GM12878 (cell line): ENCODE data around the gene EMC1. TPM values are rescaled to one million over a fixed set of nuclear protein-coding genes. Genes with fewer than 3 reads are reported as not detected.

Source experiments
- ATAC-seq: fragments of 200-7000 bp; cut with Tn5 transposase; 3 replicates; pipeline ENCODE4 v1.9.1; 2020; ENCODE audit warnings: mild to moderate bottlenecking, moderate library complexity
- BruUV-seq: library from RNA; stranded (reverse); fragments of 400-500 nt; replicated peaks from 2 replicates; lab custom pipeline; 2021; lab: Mats Ljungman, UMichigan
- CTCF ChIA-PET: fragments of 300-600 bp; sonication (Branson Sonifier 250); formaldehyde crosslinking; extraction: SDS; loops from one replicate; lab custom pipeline; 2021; ENCODE audit warnings: inconsistent platforms; lab: Yijun Ruan, JAX
- POLR2A ChIA-PET: fragments of 350-600 bp; formaldehyde crosslinking; extraction: SDS; loops from one replicate; lab custom pipeline; 2021; ENCODE audit warnings: inconsistent platforms; lab: Charles Lee
- RAD21 ChIA-PET: fragments of 300-600 bp; sonication (Branson Sonifier 250); formaldehyde crosslinking; loops from one replicate; lab custom pipeline; 2023; ENCODE audit warnings: antibody characterized with exemption; ENCODE audit not compliant: unreplicated experiment; lab: Charles Lee
- SMC1A ChIA-PET: fragments of 300-600 bp; sonication (Branson Sonifier 250); formaldehyde crosslinking; loops from one replicate; lab custom pipeline; 2023; ENCODE audit not compliant: unreplicated experiment, uncharacterized antibody; lab: Charles Lee
- DNase-seq: peaks from one replicate; pipeline ENCODE4 v3.0.0-alpha.2; 2011; ENCODE audit warnings: low read depth, low spot score
- FAIRE-seq: peaks from 3 replicates; lab custom pipeline; 2011; peaks lifted over from hg19 to GRCh38; lab: Jason Lieb, UNC
- H2AFZ ChIP-seq: 2 replicates; pipeline ENCODE4 v1.6.0; 2011; ENCODE audit warnings: low read depth, low read length, control low read depth; ENCODE audit not compliant: control insufficient read depth
- H3K27ac ChIP-seq: 2 replicates; pipeline ENCODE4 v1.5.1; 2011; ENCODE audit warnings: control low read depth; ENCODE audit not compliant: control insufficient read depth, insufficient read depth
- H3K27me3 ChIP-seq, 2 experiments: replicated peaks in 1 of 2; 2 replicates each; pipeline versions ENCODE4 v1.6.0 to v1.6.1; 2011; ENCODE audit warnings: low read length in 1 of 2; ENCODE audit not compliant: control insufficient read depth in 2 of 2, insufficient read depth in 2 of 2
- H3K36me3 ChIP-seq, 2 experiments: 2 replicates each; pipeline ENCODE4 v1.5.1; 2011; ENCODE audit warnings: low read length in 1 of 2; ENCODE audit not compliant: control insufficient read depth in 2 of 2, insufficient read depth in 2 of 2
- H3K4me1 ChIP-seq: 2 replicates; pipeline ENCODE4 v1.6.1; 2011; ENCODE audit warnings: mild to moderate bottlenecking, low read length, moderate library complexity, mixed read lengths; ENCODE audit not compliant: control insufficient read depth, insufficient read depth
- H3K4me2 ChIP-seq: 2 replicates; pipeline ENCODE4 v1.6.0; 2011; ENCODE audit warnings: control low read depth; ENCODE audit not compliant: control insufficient read depth, insufficient read depth
- H3K4me3 ChIP-seq: fragments of 200-600 bp; sonication (generic); 2 replicates; pipeline ENCODE4 v1.5.1; 2016
- H3K79me2 ChIP-seq: 2 replicates; pipeline ENCODE4 v1.6.0; 2011; ENCODE audit warnings: low read length; ENCODE audit not compliant: control insufficient read depth, insufficient read depth
- H3K9ac ChIP-seq: 2 replicates; pipeline ENCODE4 v1.8.0; 2011; ENCODE audit warnings: low read length, control low read depth, mixed read lengths; ENCODE audit not compliant: control insufficient read depth, insufficient read depth
- H3K9me3 ChIP-seq: replicated peaks from 3 replicates; pipeline ENCODE4 v1.5.1; 2011; ENCODE audit warnings: mild to moderate bottlenecking, low read length; ENCODE audit not compliant: control insufficient read depth, insufficient read depth
- H4K20me1 ChIP-seq: 2 replicates; pipeline ENCODE4 v1.6.0; 2011; ENCODE audit not compliant: control insufficient read depth, insufficient read depth
- ASH2L ChIP-seq: fragments of 300-600, 200-600 bp; sonication (generic); IDR thresholded peaks from 2 replicates; pipeline ENCODE4 v1.6.1; 2017; ENCODE audit warnings: low read depth, mild to moderate bottlenecking, borderline replicate concordance
- EGR1 ChIP-seq, 2 experiments: IDR thresholded peaks; 1 replicate in 1 of 2; 2 replicates in 1 of 2; pipeline ENCODE4 v1.6.1; 2011 to 2012; ENCODE audit warnings: low read depth in 2 of 2, low read length in 2 of 2, borderline replicate concordance in 1 of 2, mild to moderate bottlenecking in 1 of 2, moderate library complexity in 1 of 2
- EP300 ChIP-seq, 2 experiments: fragments of 150-350 bp in 1 of 2; IDR thresholded peaks; 2 replicates each; pipeline ENCODE4 v1.6.1; 2011 to 2012; ENCODE audit warnings: low read depth in 2 of 2, low read length in 2 of 2, borderline replicate concordance in 1 of 2, improper control_type of control experiment in 1 of 2, inconsistent platforms in 1 of 2; ENCODE audit not compliant: control insufficient read depth in 1 of 2
- FOS ChIP-seq: IDR thresholded peaks from 3 replicates; pipeline ENCODE4 v1.6.1; 2011; ENCODE audit warnings: borderline replicate concordance; ENCODE audit not compliant: insufficient read length; ENCODE audit errors: extremely low read depth
- NR2C2 ChIP-seq: IDR thresholded peaks from 2 replicates; pipeline ENCODE4 v1.6.1; 2011; ENCODE audit warnings: borderline replicate concordance, low read depth; ENCODE audit not compliant: control insufficient read depth, insufficient read length
- NR2F1 ChIP-seq: fragments of 450-650 bp; conservative IDR thresholded peaks from 2 replicates; pipeline ENCODE4 v1.6.1; 2017; ENCODE audit warnings: mild to moderate bottlenecking
- POLR2AphosphoS2 ChIP-seq: IDR thresholded peaks from 2 replicates; pipeline ENCODE4 v1.6.1; 2011; ENCODE audit warnings: low read depth, mild to moderate bottlenecking, low read length, improper control_type of control experiment, moderate library complexity
- RB1 ChIP-seq: fragments of 450-650 bp; formaldehyde crosslinking; IDR thresholded peaks from 2 replicates; pipeline ENCODE4 v1.6.1; 2017; ENCODE audit warnings: mild to moderate bottlenecking, borderline replicate concordance
- RELA ChIP-seq: fragments of 450-650 bp; IDR thresholded peaks from 2 replicates; pipeline ENCODE4 v1.8.0; 2014; ENCODE audit warnings: borderline replicate concordance; ENCODE audit not compliant: partially characterized antibody
- SIN3A ChIP-seq: IDR thresholded peaks from 2 replicates; pipeline ENCODE4 v1.6.1; 2012; ENCODE audit warnings: low read depth, low read length, improper control_type of control experiment
- SMARCA5 ChIP-seq: fragments of 450-650 bp; IDR thresholded peaks from 2 replicates; pipeline ENCODE4 v1.6.1; 2017; ENCODE audit warnings: mild to moderate bottlenecking
- ZZZ3 ChIP-seq: IDR thresholded peaks from 2 replicates; pipeline ENCODE4 v1.6.1; 2011; ENCODE audit warnings: low read depth; ENCODE audit not compliant: control insufficient read depth, insufficient read length
- WGBS: methylation state at CpG from one replicate; pipeline ENCODE4 v1.1.6; 2016; ENCODE audit warnings: low lambda C conversion rate; ENCODE audit not compliant: insufficient replicate concordance, insufficient coverage; ENCODE audit errors: missing lambda C conversion rate; 5-methylcytosine and 5-hydroxymethylcytosine counted together
- in situ Hi-C: fragments of 300-500 bp; cut with MboI; formaldehyde crosslinking; loops from 9 replicates; pipeline ENCODE4 v1.14.3; 2018; ENCODE audit warnings: mixed read lengths
- intact Hi-C: fragments of 100-400 bp; cut with micrococcal nuclease; formaldehyde crosslinking; loops from one replicate; pipeline ENCODE4 v1.14.2; 2022; ENCODE audit not compliant: unreplicated experiment
- polyA plus RNA-seq, 11 experiments: library from polyadenylated mRNA; depleted of rRNA in 4 of 11; unstranded in 6 of 11; stranded (reverse) in 5 of 11; fragments of >200 nt; fragmentation: Nextera tagmentation in 4 of 11; fragmentation: Illumina TruSeq in 1 of 11; extraction: Ambion mirVana in 4 of 11; extraction: Trizol in 1 of 11; gene quantifications; 1 replicate in 1 of 11; 2 replicates in 10 of 11; pipeline versions ENCODE4 v1.2.1 to v1.2.3, GENCODE V29; 2011 to 2016; ENCODE audit warnings: inconsistent platforms in 2 of 11, missing spikeins in 2 of 11, low read depth in 1 of 11
- total RNA-seq, 4 experiments: library from RNA; depleted of rRNA in 3 of 4; stranded (reverse); fragments of >200 nt in 3 of 4; fragmentation: Illumina TruSeq in 1 of 4; extraction: Trizol in 1 of 4; gene quantifications; 2 replicates each; pipeline versions ENCODE4 v1.2.1 to v1.2.3, GENCODE V29; 2013 to 2021
- TF ChIP-seq, protein P1 (sequence below): IDR thresholded peaks from 2 replicates; pipeline ENCODE4 v1.6.1; 2012; ENCODE audit warnings: low read depth, low read length, improper control_type of control experiment
- TF ChIP-seq, protein P2 (sequence below): fragments of 450-650 bp; IDR thresholded peaks from 2 replicates; pipeline ENCODE4 v1.6.1; 2017; ENCODE audit warnings: mild to moderate bottlenecking, low read depth, inconsistent platforms; ENCODE audit not compliant: poor library complexity, severe bottlenecking
- TF ChIP-seq, protein P3 (sequence below): fragments of 450-650 bp; IDR thresholded peaks from 2 replicates; pipeline ENCODE4 v1.6.1; 2017; ENCODE audit warnings: borderline replicate concordance
- TF ChIP-seq, protein P4 (sequence below): IDR thresholded peaks from 2 replicates; pipeline ENCODE4 v1.6.1; 2011; ENCODE audit warnings: low read depth, low read length, improper control_type of control experiment, borderline replicate concordance
- TF ChIP-seq, protein P5 (sequence below), 3 experiments: IDR thresholded peaks in 2 of 3; conservative IDR thresholded peaks in 1 of 3; 2 replicates each; pipeline ENCODE4 v1.5.1; 2011; ENCODE audit warnings: low read depth in 3 of 3, low read length in 3 of 3, mild to moderate bottlenecking in 3 of 3, control low read depth in 2 of 3, moderate library complexity in 2 of 3, inconsistent platforms in 1 of 3, mixed read lengths in 1 of 3; ENCODE audit not compliant: control insufficient read depth in 2 of 3, insufficient read depth in 1 of 3; ENCODE audit errors: extremely low read depth in 1 of 3

Gene EMC1
- total and polyA plus RNA-seq, 10 of the 15 experiments (the other 5 are each of a cell fraction or from before 2014, with no cell fraction given) = 12.2 to 43.6 (median 20.6) TPM

DNA sequence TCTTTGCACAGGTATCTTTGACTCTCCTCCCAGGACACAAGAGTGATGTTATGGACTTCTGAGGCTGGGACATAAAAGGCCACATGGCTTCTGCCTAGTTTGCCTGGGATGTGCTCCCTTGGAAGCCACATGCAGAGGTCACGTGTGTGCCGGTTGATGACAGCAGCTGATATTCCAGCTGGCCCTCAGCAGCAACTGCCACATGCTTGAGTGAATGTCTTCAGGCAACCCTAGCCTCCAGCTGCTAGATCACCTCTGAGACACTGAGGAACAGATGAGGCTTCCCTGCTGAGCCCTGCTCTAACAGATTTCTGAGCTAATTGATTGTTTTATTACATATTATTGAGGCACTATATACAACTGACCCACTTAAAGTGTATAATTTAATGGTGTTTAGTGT is 48.9 kb upstream of the EMC1 start:
- no peak for ATAC-seq
- CTCF ChIA-PET = no interaction called here
- H3K4me2 ChIP-seq = no peak overlapping the region
- DNase-seq = no peak
- no peak overlapping the region for H3K27ac ChIP-seq
- FAIRE-seq = no peak
- intact Hi-C loops = no loop called here
- H3K4me1 ChIP-seq = no peaks in the 10 kb centered on the region
- in situ Hi-C loops = no loop called here
- BruUV-seq = no TSS peak
- H2AFZ ChIP-seq = no peak overlapping the region
- no peaks in the 10 kb centered on the region for H3K27me3 ChIP-seq
- SMC1A ChIA-PET = no interaction called here
- H3K36me3 ChIP-seq = peaks cover 0 to 2% of the 10 kb centered on the region in 2 experiments; a peak in 1 of 4 replicates
- peaks cover 6% of the 10 kb centered on the region; the same call in 2 of the 3 replicates for H3K9me3 ChIP-seq
- RAD21 ChIA-PET = no interaction called here
- no peak overlapping the region for H3K9ac ChIP-seq
- WGBS = 100% methylated on average over 2 of the region's 2 CpGs
- POLR2A ChIA-PET = no interaction called here
- H3K79me2 ChIP-seq = no peaks in the 10 kb centered on the region
- H4K20me1 ChIP-seq = no peaks in the 10 kb centered on the region
- H3K4me3 ChIP-seq = no peak overlapping the region
- TF ChIP-seq RB1 = no peak
- TF ChIP-seq NR2C2 = no peak
- TF ChIP-seq, protein P1, sequence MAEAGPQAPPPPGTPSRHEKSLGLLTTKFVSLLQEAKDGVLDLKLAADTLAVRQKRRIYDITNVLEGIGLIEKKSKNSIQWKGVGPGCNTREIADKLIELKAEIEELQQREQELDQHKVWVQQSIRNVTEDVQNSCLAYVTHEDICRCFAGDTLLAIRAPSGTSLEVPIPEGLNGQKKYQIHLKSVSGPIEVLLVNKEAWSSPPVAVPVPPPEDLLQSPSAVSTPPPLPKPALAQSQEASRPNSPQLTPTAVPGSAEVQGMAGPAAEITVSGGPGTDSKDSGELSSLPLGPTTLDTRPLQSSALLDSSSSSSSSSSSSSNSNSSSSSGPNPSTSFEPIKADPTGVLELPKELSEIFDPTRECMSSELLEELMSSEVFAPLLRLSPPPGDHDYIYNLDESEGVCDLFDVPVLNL = no peak
- TF ChIP-seq, protein P2, sequence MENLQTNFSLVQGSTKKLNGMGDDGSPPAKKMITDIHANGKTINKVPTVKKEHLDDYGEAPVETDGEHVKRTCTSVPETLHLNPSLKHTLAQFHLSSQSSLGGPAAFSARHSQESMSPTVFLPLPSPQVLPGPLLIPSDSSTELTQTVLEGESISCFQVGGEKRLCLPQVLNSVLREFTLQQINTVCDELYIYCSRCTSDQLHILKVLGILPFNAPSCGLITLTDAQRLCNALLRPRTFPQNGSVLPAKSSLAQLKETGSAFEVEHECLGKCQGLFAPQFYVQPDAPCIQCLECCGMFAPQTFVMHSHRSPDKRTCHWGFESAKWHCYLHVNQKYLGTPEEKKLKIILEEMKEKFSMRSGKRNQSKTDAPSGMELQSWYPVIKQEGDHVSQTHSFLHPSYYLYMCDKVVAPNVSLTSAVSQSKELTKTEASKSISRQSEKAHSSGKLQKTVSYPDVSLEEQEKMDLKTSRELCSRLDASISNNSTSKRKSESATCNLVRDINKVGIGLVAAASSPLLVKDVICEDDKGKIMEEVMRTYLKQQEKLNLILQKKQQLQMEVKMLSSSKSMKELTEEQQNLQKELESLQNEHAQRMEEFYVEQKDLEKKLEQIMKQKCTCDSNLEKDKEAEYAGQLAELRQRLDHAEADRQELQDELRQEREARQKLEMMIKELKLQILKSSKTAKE = no peak
- TF ChIP-seq, protein P3, sequence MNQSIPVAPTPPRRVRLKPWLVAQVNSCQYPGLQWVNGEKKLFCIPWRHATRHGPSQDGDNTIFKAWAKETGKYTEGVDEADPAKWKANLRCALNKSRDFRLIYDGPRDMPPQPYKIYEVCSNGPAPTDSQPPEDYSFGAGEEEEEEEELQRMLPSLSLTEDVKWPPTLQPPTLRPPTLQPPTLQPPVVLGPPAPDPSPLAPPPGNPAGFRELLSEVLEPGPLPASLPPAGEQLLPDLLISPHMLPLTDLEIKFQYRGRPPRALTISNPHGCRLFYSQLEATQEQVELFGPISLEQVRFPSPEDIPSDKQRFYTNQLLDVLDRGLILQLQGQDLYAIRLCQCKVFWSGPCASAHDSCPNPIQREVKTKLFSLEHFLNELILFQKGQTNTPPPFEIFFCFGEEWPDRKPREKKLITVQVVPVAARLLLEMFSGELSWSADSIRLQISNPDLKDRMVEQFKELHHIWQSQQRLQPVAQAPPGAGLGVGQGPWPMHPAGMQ = no peak
- no peak for TF ChIP-seq SMARCA5
- no peak for TF ChIP-seq ZZZ3
- no peak for TF ChIP-seq POLR2AphosphoS2
- TF ChIP-seq, protein P4, sequence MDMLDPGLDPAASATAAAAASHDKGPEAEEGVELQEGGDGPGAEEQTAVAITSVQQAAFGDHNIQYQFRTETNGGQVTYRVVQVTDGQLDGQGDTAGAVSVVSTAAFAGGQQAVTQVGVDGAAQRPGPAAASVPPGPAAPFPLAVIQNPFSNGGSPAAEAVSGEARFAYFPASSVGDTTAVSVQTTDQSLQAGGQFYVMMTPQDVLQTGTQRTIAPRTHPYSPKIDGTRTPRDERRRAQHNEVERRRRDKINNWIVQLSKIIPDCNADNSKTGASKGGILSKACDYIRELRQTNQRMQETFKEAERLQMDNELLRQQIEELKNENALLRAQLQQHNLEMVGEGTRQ = no peak
- no peak for TF ChIP-seq NR2F1
- no peak for TF ChIP-seq ASH2L
- TF ChIP-seq EGR1 (IDR thresholded peaks at IDR 0.05; ENCODE audit: borderline replicate concordance in 1 of 2, low read depth in 2 of 2, low read length in 2 of 2) = no peak
- TF ChIP-seq RELA = no peak
- TF ChIP-seq FOS = no peak
- TF ChIP-seq SIN3A = no peak
- TF ChIP-seq, protein P5, sequence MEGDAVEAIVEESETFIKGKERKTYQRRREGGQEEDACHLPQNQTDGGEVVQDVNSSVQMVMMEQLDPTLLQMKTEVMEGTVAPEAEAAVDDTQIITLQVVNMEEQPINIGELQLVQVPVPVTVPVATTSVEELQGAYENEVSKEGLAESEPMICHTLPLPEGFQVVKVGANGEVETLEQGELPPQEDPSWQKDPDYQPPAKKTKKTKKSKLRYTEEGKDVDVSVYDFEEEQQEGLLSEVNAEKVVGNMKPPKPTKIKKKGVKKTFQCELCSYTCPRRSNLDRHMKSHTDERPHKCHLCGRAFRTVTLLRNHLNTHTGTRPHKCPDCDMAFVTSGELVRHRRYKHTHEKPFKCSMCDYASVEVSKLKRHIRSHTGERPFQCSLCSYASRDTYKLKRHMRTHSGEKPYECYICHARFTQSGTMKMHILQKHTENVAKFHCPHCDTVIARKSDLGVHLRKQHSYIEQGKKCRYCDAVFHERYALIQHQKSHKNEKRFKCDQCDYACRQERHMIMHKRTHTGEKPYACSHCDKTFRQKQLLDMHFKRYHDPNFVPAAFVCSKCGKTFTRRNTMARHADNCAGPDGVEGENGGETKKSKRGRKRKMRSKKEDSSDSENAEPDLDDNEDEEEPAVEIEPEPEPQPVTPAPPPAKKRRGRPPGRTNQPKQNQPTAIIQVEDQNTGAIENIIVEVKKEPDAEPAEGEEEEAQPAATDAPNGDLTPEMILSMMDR (IDR thresholded peaks at IDR 0.05 in 2 of 3, conservative IDR thresholded peaks at IDR 0.05 in 1 of 3; ENCODE audit: control insufficient read depth in 2 of 3, extremely low read depth in 1 of 3, insufficient read depth in 1 of 3, low read depth in 3 of 3, low read length in 3 of 3) = no peak
- no peak for TF ChIP-seq EP300 (IDR thresholded peaks at IDR 0.05; ENCODE audit: borderline replicate concordance in 1 of 2, control insufficient read depth in 1 of 2, low read depth in 2 of 2, low read length in 2 of 2)
